ENCODE measurements around the gene RNF8.

GRCh38 chr6:37306624-37307222 lies 47.1 kb upstream of the RNF8 start:
- TF ChIP-seq CTCF (IDR thresholded peaks at IDR 0.05 in 8 of 11, conservative IDR thresholded peaks at IDR 0.05 in 3 of 11): no peak
- no peak for TF ChIP-seq POLR2AphosphoS5 (IDR thresholded peaks at IDR 0.05)
- TF ChIP-seq POLR2A (IDR thresholded peaks at IDR 0.05): no peak
